ENCODE measurements around the gene TMC5. TPM values are rescaled to one million over a fixed set of nuclear protein-coding genes. Genes with fewer than 3 reads are reported as not detected.
A peak's percentile ranks its signal among the peaks of the same experiment; 100 is the strongest.

TMC5 gene
- total RNA-seq, 1 experiment from 2014 or later: 52.5 TPM

GRCh38 chr16:19505600-19506303 lies 88.1 kb downstream of the TMC5 start:
- Histone ChIP-seq H3K27ac (peak overlapping the region; percentile 87), H3K36me3 (ENCODE audit: low read depth) (peaks cover 48% of the 10 kb centered on the region), H4K20me1 (ENCODE audit: insufficient read depth) (no peaks in the 10 kb centered on the region), H3K4me1 (replicated peaks; ENCODE audit: insufficient read depth) (peaks cover 61% of the 10 kb centered on the region), H3K9me2 (ENCODE audit: insufficient read depth) (no peaks in the 10 kb centered on the region), H3K27me3 (ENCODE audit: insufficient read depth, low read depth) (no peaks in the 10 kb centered on the region), H3F3A (ENCODE audit: insufficient read depth, low read depth) (peaks cover 63% of the 10 kb centered on the region), H3K4me3 (peak overlapping the region; percentile 18; the same call in 1 of the 2 replicates), H3K4me2 (peak overlapping the region; percentile 70), H2AFZ (no peak overlapping the region), H3K9me3 (ENCODE audit: insufficient read depth, low read depth) (no peaks in the 10 kb centered on the region), H3K79me2 (ENCODE audit: low read depth) (peaks cover 38% of the 10 kb centered on the region)
- peak; percentile 35 to 95 for DNase-seq
- ChIA-PET CTCF (no interaction called here), POLR2A (ENCODE audit: unreplicated experiment) (interaction anchor here (0.6 to 1.1 kb wide), 7 partner anchors 12 to 124 kb away, joined by 3 to 6 read pairs (median 4); no protein-coding TSS in a partner anchor)
- intact Hi-C loops (cut with micrococcal nuclease; ENCODE audit: unreplicated experiment): loop anchor here (1.0 to 10.0 kb wide), 4 partner anchors 16 to 391 kb away; partner anchors contain the start of genes ITPRIPL2 and VPS35L
- BruUV-seq (replicated peaks): no TSS peak
- TF ChIP-seq CTCF (conservative IDR thresholded peaks at IDR 0.05) (no peak), EZH2 (IDR thresholded peaks at IDR 0.05; ENCODE audit: low read depth) (no peak)

GRCh38 chr16:19506965-19507364 lies 89.3 kb downstream of the TMC5 start:
- ChIA-PET CTCF (interaction anchor here (0.6 kb wide), 3 partner anchors 18 to 87 kb away, joined by 4 to 8 read pairs (median 7); no protein-coding TSS in a partner anchor), POLR2A (ENCODE audit: unreplicated experiment) (interaction anchor here (0.7 kb wide), 1 partner anchor 73 kb away, joined by 11 read pairs; no protein-coding TSS in a partner anchor)
- Histone ChIP-seq H3K27ac (peak overlapping the region; percentile 87), H3K36me3 (ENCODE audit: low read depth) (peaks cover 48% of the 10 kb centered on the region), H3F3A (ENCODE audit: insufficient read depth, low read depth) (peaks cover 68% of the 10 kb centered on the region), H3K9me2 (ENCODE audit: insufficient read depth) (no peaks in the 10 kb centered on the region), H3K4me2 (peak overlapping the region; percentile 75), H3K9me3 (ENCODE audit: insufficient read depth, low read depth) (no peaks in the 10 kb centered on the region), H4K20me1 (ENCODE audit: insufficient read depth) (no peaks in the 10 kb centered on the region), H3K4me1 (replicated peaks; ENCODE audit: insufficient read depth) (peaks cover 61% of the 10 kb centered on the region), H3K79me2 (ENCODE audit: low read depth) (peaks cover 47% of the 10 kb centered on the region), H2AFZ (no peak overlapping the region), H3K4me3 (no peak overlapping the region), H3K27me3 (ENCODE audit: insufficient read depth, low read depth) (no peaks in the 10 kb centered on the region)
- intact Hi-C loops (cut with micrococcal nuclease; ENCODE audit: unreplicated experiment): loop anchor here (5.0 to 10.0 kb wide), 2 partner anchors 50 to 392 kb away; partner anchors contain the start of genes ITPRIPL2 and VPS35L
- no TSS peak for BruUV-seq (replicated peaks)
- no peak for DNase-seq
- TF ChIP-seq EZH2 (IDR thresholded peaks at IDR 0.05; ENCODE audit: low read depth) (no peak), CTCF (conservative IDR thresholded peaks at IDR 0.05) (no peak)

GRCh38 chr16:19507867-19508266 lies 90.2 kb downstream of the TMC5 start:
- ChIA-PET POLR2A (ENCODE audit: unreplicated experiment) (interaction anchor here (0.6 kb wide), 3 partner anchors 12 to 226 kb away, joined by 3 to 4 read pairs (median 3); no protein-coding TSS in a partner anchor), CTCF (interaction anchor here (0.6 kb wide), 2 partner anchors 80 to 705 kb away, joined by 3 to 4 read pairs; no protein-coding TSS in a partner anchor)
- Histone ChIP-seq H3K36me3 (ENCODE audit: low read depth) (peaks cover 54% of the 10 kb centered on the region), H3K4me2 (peak overlapping the region; percentile 75), H3K27ac (peak overlapping the region; percentile 78), H4K20me1 (ENCODE audit: insufficient read depth) (no peaks in the 10 kb centered on the region), H3K27me3 (ENCODE audit: insufficient read depth, low read depth) (no peaks in the 10 kb centered on the region), H3K4me3 (peak overlapping the region; percentile 27; the same call in 1 of the 2 replicates), H3K9me3 (ENCODE audit: insufficient read depth, low read depth) (no peaks in the 10 kb centered on the region), H3K9me2 (ENCODE audit: insufficient read depth) (no peaks in the 10 kb centered on the region), H3F3A (ENCODE audit: insufficient read depth, low read depth) (peaks cover 65% of the 10 kb centered on the region), H3K4me1 (replicated peaks; ENCODE audit: insufficient read depth) (peaks cover 61% of the 10 kb centered on the region), H3K79me2 (ENCODE audit: low read depth) (peaks cover 56% of the 10 kb centered on the region), H2AFZ (no peak overlapping the region)
- no TSS peak for BruUV-seq (replicated peaks)
- no peak for TF ChIP-seq CTCF (conservative IDR thresholded peaks at IDR 0.05)
- TF ChIP-seq EZH2 (IDR thresholded peaks at IDR 0.05; ENCODE audit: low read depth): no peak
- peak; percentile 54 to 90 for DNase-seq
- intact Hi-C loops (cut with micrococcal nuclease; ENCODE audit: unreplicated experiment): loop anchor here (5.0 to 10.0 kb wide), 2 partner anchors 49 to 393 kb away; partner anchors contain the start of genes ITPRIPL2 and VPS35L
